ENCODE measurements around the gene AAK1. TPM values are rescaled to one million over a fixed set of nuclear protein-coding genes. Genes with fewer than 3 reads are reported as not detected.

The AAK1 gene
- polyA plus RNA-seq, 4 donors = 8.7 to 36.5 (median 16.7) TPM

DNA sequence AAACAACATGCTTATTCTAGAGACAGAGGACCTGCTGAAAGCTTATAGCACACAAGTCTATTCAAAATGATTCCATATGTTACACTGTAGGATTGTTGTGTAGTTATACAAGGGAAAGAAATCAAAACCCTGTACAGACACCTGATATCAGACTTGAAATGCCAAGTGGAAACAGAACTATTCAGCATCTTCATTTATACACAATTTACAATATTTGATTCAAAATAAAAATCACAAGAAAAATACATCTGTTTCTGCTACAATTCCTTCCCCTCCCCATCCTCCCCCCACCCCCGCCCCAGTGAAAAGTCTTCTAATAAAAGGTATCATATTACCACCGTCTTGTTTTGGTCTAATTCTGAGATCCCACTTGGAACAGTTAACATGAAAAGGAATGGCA lies 168.9 kb downstream of the AAK1 start:
- no peak for FAIRE-seq

DNA sequence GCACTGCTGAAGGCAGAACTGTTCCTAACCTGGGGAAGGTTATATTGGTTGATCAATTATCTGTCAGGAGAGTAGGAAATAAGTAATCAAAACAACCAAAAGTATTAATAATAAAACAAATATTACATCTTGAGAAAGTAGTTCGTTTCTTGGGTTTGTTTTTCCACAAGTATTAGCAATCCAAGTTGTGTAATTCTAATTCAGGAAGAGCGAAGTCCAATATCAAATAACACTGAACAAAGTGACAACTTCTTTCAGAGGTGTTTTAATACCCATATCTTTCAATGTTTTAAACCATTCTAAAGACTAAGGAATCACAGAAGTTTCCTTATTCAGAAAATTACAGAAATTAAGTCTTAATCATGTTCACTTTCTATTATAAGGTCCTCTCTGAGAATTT lies 171.7 kb downstream of the AAK1 start:
- H3K4me3 ChIP-seq (ENCODE audit: low read depth in 1 of 3, low read length in 3 of 3) = no peak overlapping the region
- no peak for FAIRE-seq
- WGBS, 3 donors = 37 to 59% (median 40%) methylated on average over 2 of the region's 2 CpGs
- H3K4me1 ChIP-seq (ENCODE audit: control insufficient read depth in 3 of 3, insufficient read depth in 2 of 3, low read depth in 1 of 3, low read length in 2 of 3) = peaks cover 0 to 12% (median 0%) of the 10 kb centered on the region in 3 donors
- H3K27ac ChIP-seq (ENCODE audit: low read depth in 1 of 3, low read length in 2 of 3) = peak overlapping the region in 1 of 3 donors; percentile 3
- H3K9me3 ChIP-seq (ENCODE audit: control insufficient read depth in 2 of 2, insufficient read depth in 1 of 2, low read depth in 1 of 2, low read length in 1 of 2) = no peaks in the 10 kb centered on the region
- H3K36me3 ChIP-seq (ENCODE audit: control insufficient read depth in 3 of 3, insufficient read depth in 2 of 3, low read depth in 1 of 3, low read length in 3 of 3) = peaks cover 0 to 2% (median 0%) of the 10 kb centered on the region in 3 donors
- peak; percentile 50 for DNase-seq
- H3K27me3 ChIP-seq (ENCODE audit: control insufficient read depth in 3 of 3, insufficient read depth in 3 of 3, low read length in 3 of 3) = no peaks in the 10 kb centered on the region

More for the DNA sequence above, 168.9 kb downstream of the AAK1 start:
- no peaks in the 10 kb centered on the region for H3K27me3 ChIP-seq (ENCODE audit: control insufficient read depth in 3 of 3, insufficient read depth in 3 of 3, low read length in 3 of 3)
- no peak overlapping the region for H3K4me3 ChIP-seq (ENCODE audit: low read depth in 1 of 3, low read length in 3 of 3)
- no peaks in the 10 kb centered on the region for H3K9me3 ChIP-seq (ENCODE audit: control insufficient read depth in 2 of 2, insufficient read depth in 1 of 2, low read depth in 1 of 2, low read length in 1 of 2)
- DNase-seq = no peak
- WGBS, 3 donors = 89 to 94% (median 93%) methylated on average over 2 of the region's 2 CpGs
- no peak overlapping the region for H3K27ac ChIP-seq (ENCODE audit: low read depth in 1 of 3, low read length in 2 of 3)
- peaks cover 0 to 12% (median 0%) of the 10 kb centered on the region in 3 donors for H3K4me1 ChIP-seq (ENCODE audit: control insufficient read depth in 3 of 3, insufficient read depth in 2 of 3, low read depth in 1 of 3, low read length in 2 of 3)
- H3K36me3 ChIP-seq (ENCODE audit: control insufficient read depth in 3 of 3, insufficient read depth in 2 of 3, low read depth in 1 of 3, low read length in 3 of 3) = peaks cover 0 to 6% (median 2%) of the 10 kb centered on the region in 3 donors

DNA sequence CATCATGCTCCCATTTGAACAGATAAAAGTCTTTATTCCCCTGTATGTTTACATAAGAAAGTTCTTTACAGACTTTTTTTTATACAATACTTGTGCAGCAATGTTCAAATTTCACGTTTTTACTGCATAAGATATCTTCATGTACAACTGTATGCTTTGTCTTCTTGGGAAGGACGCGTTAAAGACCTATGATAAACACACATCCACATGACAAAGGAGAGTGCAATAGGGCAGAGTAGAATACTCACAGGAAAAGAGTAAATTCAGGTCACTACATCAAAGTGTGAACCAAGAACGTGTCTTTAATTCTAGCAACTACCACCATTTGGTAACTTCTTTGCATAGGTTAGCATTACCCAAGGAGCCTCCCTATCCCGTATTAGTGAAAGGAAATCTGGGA lies 172.6 kb downstream of the AAK1 start:
- Histone ChIP-seq H3K27me3 (ENCODE audit: control insufficient read depth in 3 of 3, insufficient read depth in 3 of 3, low read length in 3 of 3) (no peaks in the 10 kb centered on the region), H3K36me3 (ENCODE audit: control insufficient read depth in 3 of 3, insufficient read depth in 2 of 3, low read depth in 1 of 3, low read length in 3 of 3) (peaks cover 0 to 6% (median 3%) of the 10 kb centered on the region in 3 donors), H3K9me3 (ENCODE audit: control insufficient read depth in 2 of 2, insufficient read depth in 1 of 2, low read depth in 1 of 2, low read length in 1 of 2) (no peaks in the 10 kb centered on the region), H3K4me3 (ENCODE audit: low read depth in 1 of 3, low read length in 3 of 3) (no peak overlapping the region), H3K4me1 (ENCODE audit: control insufficient read depth in 3 of 3, insufficient read depth in 2 of 3, low read depth in 1 of 3, low read length in 2 of 3) (peaks cover 0 to 12% (median 0%) of the 10 kb centered on the region in 3 donors), H3K27ac (ENCODE audit: low read depth in 1 of 3, low read length in 2 of 3) (no peak overlapping the region)
- WGBS, 3 donors = 55 to 70% (median 62%) methylated on average over 5 of the region's 5 CpGs
- FAIRE-seq (no peak), DNase-seq (peak in 1 of 2 donors; percentile 55)

DNA sequence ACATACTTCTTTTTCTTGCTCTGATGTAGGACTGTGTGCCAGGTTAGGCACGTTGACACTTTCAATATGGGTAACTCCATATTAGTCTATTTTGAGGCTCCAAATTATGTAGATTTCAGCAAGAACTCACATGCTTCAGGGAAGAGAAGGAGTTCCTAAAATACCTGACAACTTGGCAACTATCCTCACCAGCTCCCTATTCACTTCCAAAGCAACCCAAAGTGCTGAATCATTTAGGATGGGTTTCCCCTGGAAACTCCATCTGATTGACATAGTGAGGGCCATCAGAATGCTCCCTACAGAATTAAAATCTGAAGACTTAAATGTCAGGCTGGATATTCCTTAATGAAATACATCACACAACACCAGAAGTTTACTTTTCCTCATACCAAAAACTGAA lies 173.8 kb downstream of the AAK1 start:
- FAIRE-seq = no peak
- H3K9me3 ChIP-seq (ENCODE audit: control insufficient read depth in 2 of 2, insufficient read depth in 1 of 2, low read depth in 1 of 2, low read length in 1 of 2) = no peaks in the 10 kb centered on the region
- WGBS, 3 donors = 88 to 94% (median 92%) methylated on average over 1 of the region's 1 CpG
- H3K36me3 ChIP-seq (ENCODE audit: control insufficient read depth in 3 of 3, insufficient read depth in 2 of 3, low read depth in 1 of 3, low read length in 3 of 3) = peaks cover 0 to 11% (median 11%) of the 10 kb centered on the region in 3 donors
- peaks cover 0 to 12% (median 0%) of the 10 kb centered on the region in 3 donors for H3K4me1 ChIP-seq (ENCODE audit: control insufficient read depth in 3 of 3, insufficient read depth in 2 of 3, low read depth in 1 of 3, low read length in 2 of 3)
- H3K27me3 ChIP-seq (ENCODE audit: control insufficient read depth in 3 of 3, insufficient read depth in 3 of 3, low read length in 3 of 3) = no peaks in the 10 kb centered on the region
- H3K4me3 ChIP-seq (ENCODE audit: low read depth in 1 of 3, low read length in 3 of 3) = no peak overlapping the region
- no peak overlapping the region for H3K27ac ChIP-seq (ENCODE audit: low read depth in 1 of 3, low read length in 2 of 3)
- no peak for DNase-seq

DNA sequence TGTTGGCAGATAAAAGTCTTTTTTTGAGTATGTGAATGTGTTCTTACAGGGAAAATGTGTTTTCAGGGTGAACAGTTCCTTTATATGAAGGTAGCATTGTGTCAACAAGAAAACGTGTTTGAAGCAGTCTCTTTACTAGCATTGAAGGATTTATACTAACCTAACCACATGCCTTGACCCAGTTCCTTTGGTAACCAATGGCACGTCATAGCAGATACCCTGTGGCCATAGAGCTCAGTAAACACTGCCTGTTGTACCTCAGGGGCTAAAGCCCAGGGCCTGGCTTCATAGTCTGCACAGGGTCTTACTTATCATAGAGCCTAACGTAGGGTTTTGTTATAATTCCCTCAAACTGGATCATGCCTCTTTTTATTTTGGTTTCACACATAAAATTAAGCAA lies 174.2 kb downstream of the AAK1 start:
- DNase-seq (no peak), FAIRE-seq (no peak)
- Histone ChIP-seq H3K27me3 (ENCODE audit: control insufficient read depth in 3 of 3, insufficient read depth in 3 of 3, low read length in 3 of 3) (no peaks in the 10 kb centered on the region), H3K9me3 (ENCODE audit: control insufficient read depth in 2 of 2, insufficient read depth in 1 of 2, low read depth in 1 of 2, low read length in 1 of 2) (no peaks in the 10 kb centered on the region), H3K4me3 (ENCODE audit: low read depth in 1 of 3, low read length in 3 of 3) (no peak overlapping the region), H3K27ac (ENCODE audit: low read depth in 1 of 3, low read length in 2 of 3) (no peak overlapping the region), H3K36me3 (ENCODE audit: control insufficient read depth in 3 of 3, insufficient read depth in 2 of 3, low read depth in 1 of 3, low read length in 3 of 3) (peaks cover 0 to 11% (median 11%) of the 10 kb centered on the region in 3 donors), H3K4me1 (ENCODE audit: control insufficient read depth in 3 of 3, insufficient read depth in 2 of 3, low read depth in 1 of 3, low read length in 2 of 3) (peaks cover 0 to 12% (median 0%) of the 10 kb centered on the region in 3 donors)
- WGBS, 3 donors = 81 to 92% (median 88%) methylated on average over 3 of the region's 3 CpGs

DNA sequence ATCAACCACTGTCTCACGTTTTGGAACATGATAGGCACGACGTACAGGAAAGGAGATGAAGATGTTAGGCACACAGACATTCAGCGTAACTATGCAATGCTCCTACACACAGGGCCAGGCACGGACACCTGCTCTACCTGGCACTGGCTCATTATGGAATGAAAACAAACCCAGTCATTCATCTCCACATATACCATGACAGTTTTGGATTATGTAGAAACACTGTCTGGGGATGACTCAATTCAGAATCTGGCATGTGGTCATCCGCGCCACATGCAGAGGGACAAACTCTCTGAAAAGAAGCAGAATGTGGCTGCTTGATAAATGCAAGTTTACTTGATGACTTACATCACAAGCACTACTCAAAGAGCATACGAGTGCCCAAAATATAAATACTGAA lies 176.8 kb downstream of the AAK1 start:
- H3K27me3 ChIP-seq (ENCODE audit: control insufficient read depth in 3 of 3, insufficient read depth in 3 of 3, low read length in 3 of 3) = no peaks in the 10 kb centered on the region
- FAIRE-seq (no peak), DNase-seq (no peak)
- H3K36me3 ChIP-seq (ENCODE audit: control insufficient read depth in 3 of 3, insufficient read depth in 2 of 3, low read depth in 1 of 3, low read length in 3 of 3) = peaks cover 0 to 11% (median 11%) of the 10 kb centered on the region in 3 donors
- H3K4me1 ChIP-seq (ENCODE audit: control insufficient read depth in 3 of 3, insufficient read depth in 2 of 3, low read depth in 1 of 3, low read length in 2 of 3) = peaks cover 0 to 12% (median 0%) of the 10 kb centered on the region in 3 donors
- WGBS, 3 donors = 91 to 97% (median 93%) methylated on average over 8 of the region's 8 CpGs
- H3K27ac ChIP-seq (ENCODE audit: low read depth in 1 of 3, low read length in 2 of 3) = no peak overlapping the region
- no peak overlapping the region for H3K4me3 ChIP-seq (ENCODE audit: low read depth in 1 of 3, low read length in 3 of 3)
- H3K9me3 ChIP-seq (ENCODE audit: control insufficient read depth in 2 of 2, insufficient read depth in 1 of 2, low read depth in 1 of 2, low read length in 1 of 2) = no peaks in the 10 kb centered on the region

DNA sequence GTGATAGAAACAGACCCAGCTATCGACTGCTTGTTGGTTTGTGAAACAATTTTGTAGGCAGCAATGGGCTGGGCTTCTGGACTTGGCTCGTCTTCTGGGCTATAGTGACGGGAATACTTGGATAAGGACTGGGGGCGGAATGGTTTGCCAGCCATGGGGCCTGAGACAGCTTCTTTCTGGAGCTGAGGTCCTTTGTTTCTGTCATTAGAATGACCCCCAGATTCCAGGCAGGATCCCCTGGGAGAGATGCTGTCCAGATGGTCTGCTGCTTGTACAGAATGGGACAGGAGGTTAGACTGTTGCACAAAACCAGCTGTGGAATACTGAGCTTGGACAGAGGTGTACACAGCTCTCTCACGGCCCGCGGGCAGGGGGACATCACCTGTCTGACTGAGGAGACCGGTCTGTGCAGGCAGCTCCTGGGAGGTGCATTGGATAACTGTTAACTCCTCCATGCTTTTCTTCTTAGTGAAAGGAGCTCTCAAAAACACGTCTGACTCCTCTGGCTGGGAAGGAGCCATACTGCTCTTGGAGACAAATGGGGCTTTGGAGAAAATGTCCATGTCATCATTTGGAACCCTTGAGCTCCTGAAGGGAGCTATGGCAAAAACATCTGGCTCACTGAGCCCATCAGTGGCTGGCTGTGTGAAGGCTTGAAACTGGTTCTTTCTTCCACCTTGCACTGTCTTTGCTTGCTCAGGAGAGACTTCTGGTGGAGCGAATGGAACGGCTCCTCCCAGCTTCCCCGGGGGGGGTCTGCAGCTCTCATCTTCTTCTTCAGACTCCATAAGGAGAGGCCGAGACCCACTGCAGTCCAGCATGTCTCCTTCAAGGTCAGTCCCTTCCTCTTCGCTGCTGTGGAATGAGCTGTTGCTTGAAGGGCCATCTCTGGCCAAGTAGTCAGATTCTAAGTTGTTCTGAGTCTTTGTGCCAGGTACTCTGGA lies 177.8 kb downstream of the AAK1 start:
- WGBS, 3 donors = 86 to 95% (median 95%) methylated on average over 14 of the region's 14 CpGs
- Histone ChIP-seq H3K4me1 (ENCODE audit: control insufficient read depth in 3 of 3, insufficient read depth in 2 of 3, low read depth in 1 of 3, low read length in 2 of 3) (peaks cover 0 to 5% (median 0%) of the 10 kb centered on the region in 3 donors), H3K27ac (ENCODE audit: low read depth in 1 of 3, low read length in 2 of 3) (no peak overlapping the region), H3K4me3 (ENCODE audit: low read depth in 1 of 3, low read length in 3 of 3) (no peak overlapping the region), H3K27me3 (ENCODE audit: control insufficient read depth in 3 of 3, insufficient read depth in 3 of 3, low read length in 3 of 3) (no peaks in the 10 kb centered on the region), H3K9me3 (ENCODE audit: control insufficient read depth in 2 of 2, insufficient read depth in 1 of 2, low read depth in 1 of 2, low read length in 1 of 2) (no peaks in the 10 kb centered on the region), H3K36me3 (ENCODE audit: control insufficient read depth in 3 of 3, insufficient read depth in 2 of 3, low read depth in 1 of 3, low read length in 3 of 3) (peaks cover 0 to 11% (median 11%) of the 10 kb centered on the region in 3 donors)
- DNase-seq (no peak), FAIRE-seq (no peak)

DNA sequence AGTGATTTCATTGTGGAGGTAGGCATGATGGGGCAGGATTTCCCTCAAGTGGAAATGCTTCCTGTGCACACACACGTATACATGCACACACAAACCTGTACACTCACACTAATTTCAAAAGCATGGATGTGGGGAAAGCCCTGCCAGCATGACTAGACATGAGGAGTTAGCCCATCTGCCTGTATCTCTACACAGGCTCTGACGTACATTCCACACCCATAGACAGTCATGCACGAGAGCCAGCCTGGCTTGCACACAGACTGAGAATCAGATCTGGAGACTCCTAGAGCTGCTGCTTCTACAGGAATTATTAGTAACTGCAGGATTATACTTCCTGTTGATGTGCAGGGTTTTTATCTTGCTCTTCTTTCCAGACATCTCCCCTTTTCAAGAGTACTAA lies 179.0 kb downstream of the AAK1 start:
- peaks cover 0 to 13% (median 11%) of the 10 kb centered on the region in 3 donors for H3K36me3 ChIP-seq (ENCODE audit: control insufficient read depth in 3 of 3, insufficient read depth in 2 of 3, low read depth in 1 of 3, low read length in 3 of 3)
- no peak overlapping the region for H3K27ac ChIP-seq (ENCODE audit: low read depth in 1 of 3, low read length in 2 of 3)
- DNase-seq (no peak), FAIRE-seq (no peak)
- WGBS, 3 donors = 71 to 86% (median 83%) methylated on average over 3 of the region's 3 CpGs
- no peaks in the 10 kb centered on the region for H3K4me1 ChIP-seq (ENCODE audit: control insufficient read depth in 3 of 3, insufficient read depth in 2 of 3, low read depth in 1 of 3, low read length in 2 of 3)
- H3K4me3 ChIP-seq (ENCODE audit: low read depth in 1 of 3, low read length in 3 of 3) = no peak overlapping the region
- no peaks in the 10 kb centered on the region for H3K9me3 ChIP-seq (ENCODE audit: control insufficient read depth in 2 of 2, insufficient read depth in 1 of 2, low read depth in 1 of 2, low read length in 1 of 2)
- H3K27me3 ChIP-seq (ENCODE audit: control insufficient read depth in 3 of 3, insufficient read depth in 3 of 3, low read length in 3 of 3) = no peaks in the 10 kb centered on the region

Data from small intestine (tissue), 7 donors.